NOMO-1 treated with dmso at 0.1 percent for 144 hours (cell line): ENCODE data around the gene IL2RA.
"Not testable (repeated sequence)": the region's sequence is repeated elsewhere in the genome, so short reads cannot be mapped to it uniquely, and the experiment has no call there.

Experiments
- DNase-seq: peaks from one replicate; lab custom pipeline; 2025; ENCODE audit not compliant: unreplicated experiment; lab: John Stamatoyannopoulos, UW

IL2RA gene

GRCh38 chr10:5962358-5962940, 99.7 kb downstream of the IL2RA start:
- DNase-seq, result not testable (repeated sequence)

GRCh38 chr10:5961405-5962100, 100.6 kb downstream of the IL2RA start:
- DNase-seq, result no peak

- DNase-seq, result not testable (repeated sequence)
Measured at GRCh38 chr10:5960973-5961275, 101.2 kb downstream of the IL2RA start.
